PFSK-1 (cell line): ENCODE data around the gene ARHGEF11.

Experiments used
- POLR2AphosphoS5 ChIP-seq: IDR thresholded peaks from 2 replicates; pipeline ENCODE4 v1.6.1; 2012; ENCODE audit warnings: low read depth, mild to moderate bottlenecking, control low read depth, low read length, moderate library complexity
- REST ChIP-seq, 2 experiments: IDR thresholded peaks; 2 replicates each; pipeline versions ENCODE4 v1.6.1 to v1.8.0; 2011 to 2012; ENCODE audit warnings: low read depth in 2 of 2, low read length in 2 of 2, control low read depth in 1 of 2, inconsistent platforms in 1 of 2, mild to moderate bottlenecking in 1 of 2, moderate library complexity in 1 of 2; ENCODE audit not compliant: insufficient read depth in 1 of 2

DNA sequence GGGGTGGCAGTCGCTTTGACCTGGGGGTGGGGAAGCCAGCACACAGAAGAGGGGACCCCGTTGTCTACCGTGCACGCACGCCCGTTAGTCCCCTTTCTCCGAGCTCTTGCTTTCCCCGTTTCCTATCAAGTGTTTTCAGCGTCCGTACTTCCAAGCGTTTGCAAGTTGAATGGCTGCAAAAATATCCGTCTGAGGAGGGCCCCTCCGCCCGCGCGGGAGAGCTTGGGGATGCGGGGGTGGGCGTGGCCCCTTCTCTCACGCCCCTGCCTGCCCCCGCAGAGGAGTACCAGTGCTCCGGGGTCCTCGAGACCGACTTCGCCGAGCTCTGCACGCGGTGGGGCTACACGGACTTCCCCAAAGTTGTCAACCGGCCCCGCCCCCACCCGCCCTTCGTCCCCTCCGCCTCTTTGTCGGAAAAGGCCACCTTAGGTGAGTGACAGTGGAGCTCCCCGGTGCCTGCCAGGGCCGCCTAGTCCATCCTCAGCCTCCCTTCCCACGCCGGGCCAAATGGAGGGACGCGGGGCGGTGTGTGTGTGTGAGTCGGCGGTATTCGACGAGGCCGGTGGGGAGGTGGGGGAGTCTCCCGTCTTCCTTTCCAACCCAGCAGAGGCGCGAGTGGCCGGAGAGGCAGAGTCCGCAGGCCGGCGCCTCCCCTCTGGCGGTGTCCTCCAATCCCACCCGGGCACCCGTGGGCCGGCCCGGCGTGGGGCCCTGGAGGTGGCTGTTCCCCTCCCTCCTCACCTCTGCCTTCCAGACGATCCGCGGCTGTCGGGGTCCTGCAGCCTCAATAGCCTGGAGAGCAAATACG, 121.7 kb downstream of the ARHGEF11 start:
- no peak for TF ChIP-seq POLR2AphosphoS5
- no peak for TF ChIP-seq REST (IDR thresholded peaks at IDR 0.05; ENCODE audit: insufficient read depth in 1 of 2, low read depth in 2 of 2, low read length in 2 of 2)
